BE2C (cell line): Measurements from ENCODE around the gene LGALS3BP.

Source experiments
- DNase-seq: peaks from one replicate; pipeline ENCODE4 v3.0.0-alpha.2; 2020
- H3K27me3 ChIP-seq: fragments of 250-450 bp; sonication (Bioruptor Pico); 2 replicates; pipeline ENCODE4 v1.5.1; 2020; ENCODE audit warnings: mild to moderate bottlenecking
- H3K36me3 ChIP-seq: fragments of 250-450 bp; sonication (Bioruptor Pico); 2 replicates; pipeline ENCODE4 v1.5.1; 2020; ENCODE audit warnings: mild to moderate bottlenecking
- H3K4me1 ChIP-seq: fragments of 250-450 bp; sonication (Bioruptor Pico); 2 replicates; pipeline ENCODE4 v1.5.1; 2020
- H3K4me3 ChIP-seq: 2 replicates; pipeline ENCODE4 v1.5.1; 2011; ENCODE audit warnings: low read depth, low read length
- H3K9me3 ChIP-seq: fragments of 250-450 bp; sonication (Bioruptor Pico); 2 replicates; pipeline ENCODE4 v1.5.1; 2020
- TF ChIP-seq, protein P1 (sequence below): IDR thresholded peaks from 2 replicates; pipeline ENCODE4 v1.5.1; 2012; ENCODE audit warnings: mild to moderate bottlenecking, low read depth, low read length

Gene LGALS3BP

DNA sequence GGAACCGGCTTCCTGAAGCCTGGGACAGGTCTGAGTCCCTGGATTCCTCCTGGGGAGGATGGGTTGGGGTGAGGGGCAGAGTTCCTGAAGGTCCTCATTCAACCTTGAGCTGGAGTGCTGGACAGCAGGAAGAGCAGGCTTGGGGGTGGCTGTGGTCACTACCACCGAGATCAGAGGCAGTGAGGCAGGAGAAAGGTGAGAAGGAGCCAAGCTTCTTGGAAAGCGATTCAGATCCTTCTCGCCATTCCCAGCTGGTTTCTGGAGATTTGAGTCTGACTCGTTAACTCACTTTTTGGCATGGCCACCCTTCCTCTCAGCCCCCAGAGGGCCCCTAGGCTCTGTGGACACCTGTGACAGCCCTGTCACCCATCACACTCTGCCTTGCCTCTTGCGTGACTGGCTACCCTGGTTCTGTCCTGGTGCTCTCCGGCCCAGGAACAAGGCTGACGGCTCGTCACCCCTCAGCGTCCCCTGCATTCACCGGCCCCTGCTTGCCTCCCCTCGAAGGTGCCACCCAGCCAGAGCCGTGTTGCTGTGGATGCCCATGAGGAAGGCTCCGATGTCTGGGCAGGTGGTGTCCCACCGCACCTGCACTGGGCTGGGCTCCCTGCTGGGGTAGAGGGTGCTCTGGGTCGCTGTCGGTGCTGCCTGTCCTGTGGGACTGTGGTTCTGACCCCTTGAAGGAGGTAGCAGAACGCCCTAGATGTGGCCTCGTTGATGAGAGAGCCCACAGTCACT lies 44.9 kb downstream of the LGALS3BP start:
- Histone ChIP-seq H3K36me3 (no peaks in the 10 kb centered on the region), H3K27me3 (no peaks in the 10 kb centered on the region), H3K4me1 (peaks cover 25% of the 10 kb centered on the region), H3K4me3 (peak overlapping the region; percentile 35), H3K9me3 (no peaks in the 10 kb centered on the region)
- TF ChIP-seq, protein P1, sequence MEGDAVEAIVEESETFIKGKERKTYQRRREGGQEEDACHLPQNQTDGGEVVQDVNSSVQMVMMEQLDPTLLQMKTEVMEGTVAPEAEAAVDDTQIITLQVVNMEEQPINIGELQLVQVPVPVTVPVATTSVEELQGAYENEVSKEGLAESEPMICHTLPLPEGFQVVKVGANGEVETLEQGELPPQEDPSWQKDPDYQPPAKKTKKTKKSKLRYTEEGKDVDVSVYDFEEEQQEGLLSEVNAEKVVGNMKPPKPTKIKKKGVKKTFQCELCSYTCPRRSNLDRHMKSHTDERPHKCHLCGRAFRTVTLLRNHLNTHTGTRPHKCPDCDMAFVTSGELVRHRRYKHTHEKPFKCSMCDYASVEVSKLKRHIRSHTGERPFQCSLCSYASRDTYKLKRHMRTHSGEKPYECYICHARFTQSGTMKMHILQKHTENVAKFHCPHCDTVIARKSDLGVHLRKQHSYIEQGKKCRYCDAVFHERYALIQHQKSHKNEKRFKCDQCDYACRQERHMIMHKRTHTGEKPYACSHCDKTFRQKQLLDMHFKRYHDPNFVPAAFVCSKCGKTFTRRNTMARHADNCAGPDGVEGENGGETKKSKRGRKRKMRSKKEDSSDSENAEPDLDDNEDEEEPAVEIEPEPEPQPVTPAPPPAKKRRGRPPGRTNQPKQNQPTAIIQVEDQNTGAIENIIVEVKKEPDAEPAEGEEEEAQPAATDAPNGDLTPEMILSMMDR, result no peak
- DNase-seq, result no peak

DNA sequence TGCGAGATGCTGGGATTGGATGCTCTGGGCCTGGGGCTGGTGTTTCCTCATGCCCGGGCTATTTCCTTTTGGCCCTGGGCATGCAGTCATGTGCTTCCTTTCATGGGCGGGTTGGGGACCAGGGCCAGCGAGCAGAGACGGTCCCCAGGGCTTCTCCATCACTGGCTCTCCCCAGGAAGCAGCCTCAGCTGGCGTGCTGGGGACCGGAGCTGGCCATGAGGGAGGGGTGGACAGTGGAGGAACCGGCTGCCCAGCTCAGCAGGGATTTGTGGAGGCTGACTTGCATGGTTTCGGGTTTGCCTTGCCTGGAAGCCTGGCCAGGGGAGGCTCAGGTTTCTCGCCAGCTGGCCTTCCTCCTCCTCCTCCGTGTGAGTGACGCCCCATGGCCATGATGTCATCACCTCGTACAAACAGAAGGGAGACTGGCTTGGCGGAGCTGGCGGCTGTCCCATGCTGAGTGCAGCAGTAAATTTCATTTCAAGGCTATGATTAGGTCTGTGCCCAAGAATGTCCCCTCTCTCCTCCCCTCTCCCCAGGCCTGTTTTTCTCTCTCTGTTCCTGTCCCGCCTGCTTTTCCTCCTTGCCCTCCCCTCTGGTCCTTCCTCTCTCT lies 45.7 kb downstream of the LGALS3BP start:
- TF ChIP-seq, protein P1, result no peak
- peaks cover 25% of the 10 kb centered on the region for H3K4me1 ChIP-seq
- no peaks in the 10 kb centered on the region for H3K27me3 ChIP-seq
- peak; percentile 92 for DNase-seq
- no peaks in the 10 kb centered on the region for H3K36me3 ChIP-seq
- H3K9me3 ChIP-seq, result no peaks in the 10 kb centered on the region
- peak overlapping the region; percentile 35 for H3K4me3 ChIP-seq

DNA sequence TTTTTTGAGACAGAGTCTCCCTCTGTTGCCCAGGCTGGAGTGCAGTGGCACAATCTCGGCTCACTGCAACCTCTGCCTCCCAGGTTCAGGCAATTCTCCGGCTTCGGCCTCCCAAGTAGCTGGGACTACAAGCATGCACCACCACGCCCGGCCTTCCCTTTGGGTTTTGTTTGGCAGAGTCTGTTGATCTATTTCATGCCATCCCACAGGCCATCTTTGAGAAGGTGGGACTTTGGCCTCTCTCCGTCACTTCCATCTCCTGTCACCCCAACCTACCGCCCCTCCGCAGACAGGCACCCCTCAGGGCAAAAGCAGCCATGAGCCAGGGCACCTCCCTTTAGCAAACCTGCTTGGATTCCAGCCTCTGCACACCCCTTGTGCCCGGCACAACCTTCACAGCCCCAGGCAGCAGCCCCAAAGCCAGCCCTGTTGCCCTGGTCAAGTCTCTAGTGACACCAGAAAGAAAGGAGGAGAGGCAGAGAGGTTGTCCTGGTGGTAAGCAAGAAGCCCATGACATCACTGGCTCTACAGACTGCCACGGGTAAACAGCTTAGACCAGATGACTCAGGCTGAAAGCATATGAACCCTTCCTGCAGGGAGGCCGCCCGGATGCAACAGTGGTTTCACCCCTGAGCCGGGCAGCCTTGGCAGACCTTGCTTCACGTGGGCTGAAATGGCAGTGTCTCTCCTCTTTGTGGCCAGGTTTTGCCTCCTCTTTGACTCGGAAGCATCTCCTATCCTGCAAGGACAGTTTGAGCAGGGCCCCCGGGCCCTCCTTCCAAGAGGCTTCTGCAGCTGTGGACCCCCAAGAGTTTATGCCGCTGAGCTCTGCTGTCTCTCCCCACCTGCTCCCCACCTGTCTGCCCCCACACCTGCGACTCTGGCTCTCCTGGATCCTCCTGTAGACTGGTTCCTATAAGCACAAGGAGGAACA lies 46.4 kb downstream of the LGALS3BP start:
- DNase-seq, result no peak
- H3K4me3 ChIP-seq, result peak overlapping the region; percentile 35
- no peaks in the 10 kb centered on the region for H3K9me3 ChIP-seq
- H3K36me3 ChIP-seq, result no peaks in the 10 kb centered on the region
- H3K4me1 ChIP-seq, result peaks cover 25% of the 10 kb centered on the region
- TF ChIP-seq, protein P1, result no peak
- no peaks in the 10 kb centered on the region for H3K27me3 ChIP-seq

DNA sequence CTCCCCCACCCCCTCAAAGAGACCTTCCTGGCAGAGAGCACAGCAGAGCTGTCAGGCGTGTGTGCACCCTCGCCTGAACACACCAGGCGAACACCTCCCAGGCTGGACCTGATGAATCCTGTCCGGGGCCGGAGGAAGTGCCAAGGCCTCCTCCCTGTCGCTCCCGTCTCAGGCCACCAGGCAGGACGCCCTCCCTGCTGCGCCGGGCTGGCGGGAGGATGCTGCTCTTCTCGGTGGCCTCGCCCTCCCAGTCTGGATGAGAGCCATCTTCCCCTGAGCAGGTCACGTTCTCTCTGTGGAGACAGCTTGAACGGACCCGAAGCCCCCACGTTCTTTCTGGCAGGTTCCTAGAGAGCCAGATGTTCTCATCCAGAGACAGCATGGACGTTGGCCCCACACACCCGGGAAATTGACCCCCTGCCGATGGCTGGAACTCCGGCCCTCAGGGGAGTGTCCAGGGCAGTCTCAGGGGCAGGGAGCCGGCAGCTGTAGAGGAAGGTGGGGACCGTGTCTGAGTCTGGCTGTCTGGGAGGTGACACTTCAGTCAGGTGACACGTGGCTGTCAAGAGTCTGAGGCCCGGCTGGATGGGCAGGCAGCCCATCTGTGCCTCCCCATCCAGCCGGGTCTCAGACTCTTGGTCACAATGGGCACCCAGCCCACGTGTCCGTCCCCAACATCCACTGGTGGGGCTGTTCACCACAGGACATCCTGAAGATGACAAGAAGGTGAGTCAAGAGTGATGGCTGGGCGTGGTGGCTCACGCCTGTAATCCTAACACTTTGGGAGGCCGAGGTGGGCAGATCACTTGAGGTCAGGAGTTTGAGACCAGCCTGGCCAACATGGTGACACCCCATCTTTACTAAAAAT lies 49.6 kb downstream of the LGALS3BP start:
- H3K27me3 ChIP-seq, result no peaks in the 10 kb centered on the region
- peaks cover 18% of the 10 kb centered on the region for H3K4me1 ChIP-seq
- no peak overlapping the region for H3K4me3 ChIP-seq
- no peaks in the 10 kb centered on the region for H3K36me3 ChIP-seq
- no peak for DNase-seq
- TF ChIP-seq, protein P1, result no peak
- H3K9me3 ChIP-seq, result no peaks in the 10 kb centered on the region

DNA sequence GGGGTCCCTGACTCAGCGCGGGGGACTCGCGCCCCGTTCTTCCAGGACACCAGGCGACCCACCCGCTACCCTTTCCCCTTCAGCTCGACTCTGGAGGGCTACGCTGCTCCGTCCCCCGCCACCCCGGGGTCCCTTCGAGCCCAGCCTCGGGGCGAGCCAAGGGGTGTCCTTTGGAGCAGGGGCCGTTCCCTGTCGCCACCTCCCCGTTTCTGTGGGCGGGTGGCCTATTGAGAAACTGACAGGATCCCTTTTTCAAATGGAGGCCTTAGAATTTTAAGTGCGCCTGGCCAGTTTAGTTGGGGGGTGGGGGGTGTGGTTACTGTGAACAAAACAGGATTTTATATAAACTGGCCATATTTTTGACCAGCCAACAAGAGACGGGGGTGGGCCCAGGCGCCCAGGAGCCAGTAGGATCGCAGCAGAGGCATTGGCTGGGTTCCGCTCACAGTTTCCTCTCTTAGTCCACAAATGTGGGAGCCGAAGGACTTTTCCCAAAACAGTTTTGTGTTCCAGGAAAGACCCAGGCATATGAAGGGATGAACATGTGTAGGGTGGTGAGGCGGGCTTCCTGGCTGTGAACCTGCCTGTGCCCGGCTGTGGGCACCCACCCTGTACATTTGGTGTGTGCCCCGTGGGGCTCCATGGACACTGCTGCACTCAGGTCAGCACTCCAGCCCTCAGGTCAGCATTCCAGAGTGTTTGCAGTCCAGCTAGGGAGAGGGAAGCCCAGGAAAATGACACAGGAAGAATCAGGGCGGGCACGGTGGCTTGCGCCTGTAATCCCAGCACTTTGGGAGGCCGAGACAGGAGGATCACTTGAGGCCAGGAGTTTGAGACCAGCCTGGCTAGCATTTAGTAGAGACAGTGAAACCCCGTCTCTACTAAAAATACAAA lies 53.8 kb downstream of the LGALS3BP start:
- TF ChIP-seq, protein P1, result no peak
- Histone ChIP-seq H3K9me3 (no peaks in the 10 kb centered on the region), H3K4me3 (peak overlapping the region; percentile 54), H3K27me3 (no peaks in the 10 kb centered on the region), H3K36me3 (no peaks in the 10 kb centered on the region), H3K4me1 (peaks cover 8% of the 10 kb centered on the region)
- DNase-seq, result no peak
